ENCODE results near the gene ABHD5.

DNA sequence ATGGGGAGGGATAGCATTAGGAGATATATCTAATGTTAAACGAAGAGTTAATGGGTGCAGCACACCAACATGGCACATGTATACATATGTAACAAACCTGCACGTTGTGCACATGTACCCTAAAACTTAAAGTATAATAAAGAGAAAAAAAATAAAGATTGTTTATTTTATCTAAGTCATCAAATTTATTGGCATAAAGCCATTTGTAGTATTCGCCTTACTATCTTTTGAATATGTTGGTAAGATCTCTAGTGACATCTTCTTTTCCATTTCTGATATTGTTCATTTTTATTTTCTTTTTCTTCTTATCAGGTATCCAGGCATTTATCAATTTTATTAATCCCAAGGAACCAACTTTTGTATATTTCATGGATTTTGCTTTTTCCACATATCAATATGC lies 5.8 kb upstream of the ABHD5 start:
- TF ChIP-seq, protein P1, sequence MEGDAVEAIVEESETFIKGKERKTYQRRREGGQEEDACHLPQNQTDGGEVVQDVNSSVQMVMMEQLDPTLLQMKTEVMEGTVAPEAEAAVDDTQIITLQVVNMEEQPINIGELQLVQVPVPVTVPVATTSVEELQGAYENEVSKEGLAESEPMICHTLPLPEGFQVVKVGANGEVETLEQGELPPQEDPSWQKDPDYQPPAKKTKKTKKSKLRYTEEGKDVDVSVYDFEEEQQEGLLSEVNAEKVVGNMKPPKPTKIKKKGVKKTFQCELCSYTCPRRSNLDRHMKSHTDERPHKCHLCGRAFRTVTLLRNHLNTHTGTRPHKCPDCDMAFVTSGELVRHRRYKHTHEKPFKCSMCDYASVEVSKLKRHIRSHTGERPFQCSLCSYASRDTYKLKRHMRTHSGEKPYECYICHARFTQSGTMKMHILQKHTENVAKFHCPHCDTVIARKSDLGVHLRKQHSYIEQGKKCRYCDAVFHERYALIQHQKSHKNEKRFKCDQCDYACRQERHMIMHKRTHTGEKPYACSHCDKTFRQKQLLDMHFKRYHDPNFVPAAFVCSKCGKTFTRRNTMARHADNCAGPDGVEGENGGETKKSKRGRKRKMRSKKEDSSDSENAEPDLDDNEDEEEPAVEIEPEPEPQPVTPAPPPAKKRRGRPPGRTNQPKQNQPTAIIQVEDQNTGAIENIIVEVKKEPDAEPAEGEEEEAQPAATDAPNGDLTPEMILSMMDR (IDR thresholded peaks at IDR 0.05): no peak
- no peak for TF ChIP-seq POLR2A (IDR thresholded peaks at IDR 0.05)

All from Peyer's patch (tissue), 4 donors.